Measurements from ENCODE around the gene MAGI1.

GRCh38 chr3:65953301-65953812 lies 85.4 kb downstream of the MAGI1 start:
- no peak for TF ChIP-seq YY1 (IDR thresholded peaks at IDR 0.05; ENCODE audit: extremely low read depth, insufficient replicate concordance, low read depth, low read length)
- TF ChIP-seq RAD21 (IDR thresholded peaks at IDR 0.05; ENCODE audit: low read depth), result peak; percentile 16
- no peak for TF ChIP-seq POLR2A (IDR thresholded peaks at IDR 0.05; ENCODE audit: borderline replicate concordance, extremely low read depth, insufficient read depth, insufficient read length)
